HEK293 (cell line): ENCODE measurements around the gene CD8B.

Source experiments
- CTCF ChIP-seq: fragments of 450-650 bp; formaldehyde crosslinking; IDR thresholded peaks from 2 replicates; pipeline ENCODE4 v1.5.1; 2016; ENCODE audit warnings: missing biosample characterization, missing genetic modification characterization
- MYNN ChIP-seq: fragments of 450-650 bp; formaldehyde crosslinking; IDR thresholded peaks from 2 replicates; pipeline ENCODE4 v1.5.1; 2016; ENCODE audit warnings: missing biosample characterization, missing genetic modification characterization, borderline replicate concordance
- REST ChIP-seq: fragments of 450-650 bp; formaldehyde crosslinking; IDR thresholded peaks from 2 replicates; pipeline ENCODE4 v1.5.1; 2016; ENCODE audit warnings: missing biosample characterization, missing genetic modification characterization
- SCRT2 ChIP-seq: fragments of 450-650 bp; formaldehyde crosslinking; IDR thresholded peaks from 2 replicates; pipeline ENCODE4 v1.5.1; 2016; ENCODE audit warnings: missing biosample characterization, missing genetic modification characterization
- YY1 ChIP-seq: fragments of 450-650 bp; formaldehyde crosslinking; IDR thresholded peaks from 2 replicates; pipeline ENCODE4 v1.5.1; 2018; ENCODE audit warnings: missing biosample characterization, missing genetic modification characterization
- ZBTB1 ChIP-seq: fragments of 450-650 bp; formaldehyde crosslinking; IDR thresholded peaks from 2 replicates; pipeline ENCODE4 v1.5.1; 2016; ENCODE audit warnings: missing biosample characterization, missing genetic modification characterization
- ZBTB21 ChIP-seq: fragments of 450-650 bp; formaldehyde crosslinking; IDR thresholded peaks from 2 replicates; pipeline ENCODE4 v1.5.1; 2017; ENCODE audit warnings: missing biosample characterization, missing genetic modification characterization
- ZFP37 ChIP-seq: fragments of 450-650 bp; formaldehyde crosslinking; IDR thresholded peaks from 2 replicates; pipeline ENCODE4 v1.5.1; 2016; ENCODE audit warnings: missing biosample characterization, missing genetic modification characterization
- ZNF114 ChIP-seq: fragments of 450-650 bp; formaldehyde crosslinking; IDR thresholded peaks from 2 replicates; pipeline ENCODE4 v1.5.0; 2017; ENCODE audit warnings: missing biosample characterization, missing genetic modification characterization
- ZNF416 ChIP-seq: fragments of 450-650 bp; formaldehyde crosslinking; IDR thresholded peaks from 2 replicates; pipeline ENCODE4 v1.5.1; 2016; ENCODE audit warnings: missing biosample characterization, missing genetic modification characterization
- ZNF513 ChIP-seq: fragments of 450-650 bp; IDR thresholded peaks from 2 replicates; pipeline ENCODE4 v1.5.1; 2018; ENCODE audit warnings: missing biosample characterization, missing genetic modification characterization
- ZNF670 ChIP-seq: fragments of 450-650 bp; formaldehyde crosslinking; IDR thresholded peaks from 2 replicates; pipeline ENCODE4 v1.5.1; 2016; ENCODE audit warnings: missing biosample characterization, missing genetic modification characterization, low read depth

DNA sequence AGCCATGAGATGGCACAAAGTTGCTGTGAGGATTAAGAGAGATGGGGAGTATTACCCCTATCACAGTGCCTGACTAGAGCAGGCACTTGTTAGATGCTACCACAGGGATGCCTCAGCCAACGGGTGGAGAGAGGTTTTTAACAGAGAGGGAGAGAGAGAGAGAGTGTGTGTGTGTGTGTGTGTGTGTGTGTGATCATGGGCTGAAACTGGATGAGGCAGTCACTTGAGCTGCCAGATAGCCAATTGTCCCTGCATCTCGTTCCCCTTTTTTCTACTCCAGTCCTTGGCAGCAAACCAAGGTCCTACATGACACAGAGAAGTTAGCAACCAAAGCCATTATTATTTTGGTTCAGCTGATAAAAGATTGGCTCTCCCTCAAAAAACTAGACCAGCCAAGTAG lies 74.0 kb downstream of the CD8B start:
- TF ChIP-seq CTCF = no peak
- no peak for TF ChIP-seq ZBTB21 (tag by site-specific recombination)
- no peak for TF ChIP-seq SCRT2 (tag by site-specific recombination)
- no peak for TF ChIP-seq ZNF114 (tag by site-specific recombination)
- TF ChIP-seq ZNF513 (tag by site-specific recombination) = no peak
- TF ChIP-seq YY1 = no peak
- no peak for TF ChIP-seq REST
- TF ChIP-seq ZBTB1 (tag by site-specific recombination) = no peak
- TF ChIP-seq MYNN = no peak
- TF ChIP-seq ZNF670 (tag by site-specific recombination) = no peak
- no peak for TF ChIP-seq ZFP37 (tag by site-specific recombination)
- TF ChIP-seq ZNF416 (tag by site-specific recombination) = no peak
